GM18951 (cell line): ENCODE results near the gene SESTD1.
"Not testable (repeated sequence)": the region's sequence is repeated elsewhere in the genome, so short reads cannot be mapped to it uniquely, and the experiment has no call there.

Experiments used
- POLR2A ChIP-seq: IDR thresholded peaks from 4 replicates; pipeline ENCODE4 v1.6.1; 2011; ENCODE audit warnings: mild to moderate bottlenecking; ENCODE audit not compliant: insufficient read length, insufficient read depth; ENCODE audit errors: extremely low read depth
- in situ Hi-C: fragments of 300-500 bp; cut with MboI; formaldehyde crosslinking; loops from one replicate; pipeline ENCODE4 v1.12.0; 2022; ENCODE audit warnings: low sequenced_read_pairs, mixed read lengths, inconsistent platforms; ENCODE audit not compliant: unreplicated experiment

Gene SESTD1

DNA sequence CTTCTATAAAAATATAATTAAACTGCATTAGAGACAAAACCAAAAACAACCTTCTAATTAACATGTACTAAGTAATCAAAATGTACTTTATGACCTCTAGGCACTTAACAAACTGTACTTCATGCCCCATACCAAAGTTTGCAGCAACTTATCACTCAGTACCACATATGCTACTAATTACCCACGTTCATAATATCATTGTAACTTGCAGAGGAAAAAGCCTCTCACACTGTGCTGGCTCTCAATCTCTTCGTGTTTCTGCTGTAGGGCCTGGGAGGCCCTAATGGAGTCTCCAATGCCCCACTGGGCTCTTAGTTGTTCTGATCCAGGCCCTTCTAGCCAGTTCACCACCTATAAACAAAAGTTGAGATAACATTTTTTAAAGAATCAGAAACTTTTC lies 132.6 kb downstream of the SESTD1 start:
- in situ Hi-C loops = loop anchor here (10.0 kb wide), 1 partner anchor 247 kb away; no protein-coding TSS in a partner anchor
- TF ChIP-seq POLR2A = no peak

DNA sequence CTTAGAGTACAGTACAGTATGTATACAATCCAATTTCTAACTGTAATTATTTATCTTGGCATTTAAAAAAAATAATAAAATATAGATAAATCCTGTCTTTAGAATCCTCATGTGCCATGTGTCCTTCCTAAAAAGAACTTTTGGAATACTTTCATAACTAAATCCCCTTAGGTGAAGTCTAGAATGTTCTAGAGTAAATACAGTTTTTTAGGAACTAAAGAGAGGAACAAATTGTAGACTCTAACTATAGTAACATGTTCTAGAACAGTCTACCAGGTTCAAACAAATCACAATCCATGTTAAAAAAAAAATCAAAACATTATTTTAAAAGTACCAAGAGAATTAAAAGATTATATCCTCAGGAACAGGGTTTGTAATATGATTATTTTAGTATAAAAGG lies 134.1 kb downstream of the SESTD1 start:
- in situ Hi-C loops = loop anchor here (10.0 kb wide), 1 partner anchor 246 kb away; no protein-coding TSS in a partner anchor
- TF ChIP-seq POLR2A = no peak

DNA sequence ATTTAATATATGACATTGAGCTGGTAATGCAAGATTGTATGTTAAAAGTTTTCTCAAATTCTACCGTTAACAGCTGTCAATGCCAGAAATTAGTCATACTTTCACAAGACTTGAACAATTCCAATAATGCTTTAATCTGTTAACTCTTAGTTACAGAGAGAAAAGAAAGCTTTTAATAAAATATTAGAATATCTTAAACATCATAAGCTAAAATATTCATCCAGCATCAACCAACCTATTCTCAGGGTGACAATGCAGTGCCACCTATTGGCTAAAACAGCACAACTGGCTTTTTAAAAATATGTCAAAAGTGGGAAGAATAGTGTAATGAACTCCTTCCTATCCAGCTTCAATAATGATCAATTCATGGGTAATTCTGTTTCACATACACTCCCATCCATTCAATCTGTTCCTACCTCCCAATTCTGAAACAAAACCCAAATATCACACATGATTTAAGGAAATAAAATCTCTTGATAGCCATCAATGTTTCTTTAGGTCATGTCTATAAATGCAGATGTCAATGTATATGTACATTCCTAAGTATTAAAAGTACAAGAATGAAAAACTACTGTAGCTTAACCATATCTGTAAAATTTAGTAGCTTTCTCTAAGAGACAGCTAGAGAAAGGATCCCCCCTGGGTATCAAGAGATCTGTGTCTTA lies 134.9 kb downstream of the SESTD1 start:
- in situ Hi-C loops = loop anchor here (10.0 kb wide), 1 partner anchor 245 kb away; no protein-coding TSS in a partner anchor
- TF ChIP-seq POLR2A = no peak

DNA sequence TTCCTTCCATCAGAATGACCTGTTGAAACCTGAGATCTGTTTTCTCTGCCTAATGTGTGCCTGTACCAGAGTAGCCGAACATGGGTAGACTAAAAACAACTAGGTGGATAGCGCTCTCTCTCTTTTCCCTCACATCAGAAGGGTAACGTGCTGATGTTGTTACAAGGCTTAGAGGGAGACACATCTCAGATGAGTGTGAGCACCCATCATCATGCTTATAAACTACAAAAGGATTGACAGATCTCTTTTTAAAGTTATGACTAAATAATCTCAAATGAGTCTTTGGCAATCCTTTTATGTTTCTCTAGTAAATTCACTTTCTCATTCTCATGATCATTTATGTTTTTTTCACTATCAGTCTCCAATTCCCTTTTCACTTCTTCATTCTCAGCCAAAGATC lies 139.2 kb downstream of the SESTD1 start:
- TF ChIP-seq POLR2A = no peak
- in situ Hi-C loops = no loop called here

DNA sequence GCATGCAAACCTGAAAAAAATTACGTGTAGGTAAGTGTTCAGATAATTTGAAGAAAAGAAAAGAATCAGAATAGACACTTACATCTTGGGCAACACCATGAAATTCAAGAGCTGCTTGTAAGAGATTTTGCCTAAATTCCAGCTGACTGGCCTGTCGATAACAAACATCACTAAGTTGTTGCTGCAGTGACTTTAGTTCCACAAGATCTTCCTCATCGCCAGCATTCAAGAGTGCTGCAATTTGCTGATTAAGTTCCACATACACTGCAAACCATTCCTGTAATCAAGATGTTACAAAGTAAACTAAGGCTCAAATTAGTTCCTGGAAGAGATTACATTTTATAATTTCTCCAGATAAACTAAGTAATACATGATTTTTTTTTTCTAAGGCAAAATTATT lies 140.3 kb downstream of the SESTD1 start:
- TF ChIP-seq POLR2A = no peak
- in situ Hi-C loops = no loop called here

DNA sequence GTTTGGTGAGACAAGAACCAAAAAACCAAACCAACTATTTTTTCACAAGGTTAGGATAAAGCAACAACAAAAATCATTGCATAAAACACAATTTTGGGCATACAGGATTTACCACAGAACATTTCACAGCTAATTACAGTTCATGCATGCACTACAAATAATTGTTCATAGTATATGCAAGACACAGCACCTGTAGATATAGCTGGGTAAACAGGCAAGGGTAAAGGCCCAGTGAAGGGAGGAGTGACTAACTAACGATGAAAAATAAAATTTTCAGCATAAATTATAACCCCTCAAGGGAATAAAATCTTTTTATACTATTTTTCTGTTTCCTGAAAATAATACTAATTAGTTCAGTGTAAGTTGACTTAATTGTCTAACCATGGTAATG lies 141.4 kb downstream of the SESTD1 start:
- in situ Hi-C loops = no loop called here
- no peak for TF ChIP-seq POLR2A

DNA sequence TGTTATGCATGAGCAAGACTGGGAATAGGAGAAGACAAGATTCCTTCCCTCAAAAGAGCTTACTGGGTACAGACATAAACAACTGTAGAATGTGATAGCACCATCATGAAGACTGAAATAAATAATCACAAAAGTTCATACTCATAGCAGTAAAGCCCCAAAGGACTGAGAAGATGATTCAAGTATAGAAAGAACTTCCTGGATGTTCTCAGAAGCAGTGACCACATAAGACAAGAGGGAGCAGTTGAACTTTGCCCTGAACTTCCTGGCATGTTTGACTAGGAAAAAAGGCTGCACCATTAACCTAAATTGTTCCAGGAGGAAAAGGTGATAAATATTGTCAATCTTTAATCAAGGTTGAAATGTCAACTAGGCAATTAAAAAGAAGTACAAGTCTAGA lies 156.9 kb downstream of the SESTD1 start:
- TF ChIP-seq POLR2A = no peak

DNA sequence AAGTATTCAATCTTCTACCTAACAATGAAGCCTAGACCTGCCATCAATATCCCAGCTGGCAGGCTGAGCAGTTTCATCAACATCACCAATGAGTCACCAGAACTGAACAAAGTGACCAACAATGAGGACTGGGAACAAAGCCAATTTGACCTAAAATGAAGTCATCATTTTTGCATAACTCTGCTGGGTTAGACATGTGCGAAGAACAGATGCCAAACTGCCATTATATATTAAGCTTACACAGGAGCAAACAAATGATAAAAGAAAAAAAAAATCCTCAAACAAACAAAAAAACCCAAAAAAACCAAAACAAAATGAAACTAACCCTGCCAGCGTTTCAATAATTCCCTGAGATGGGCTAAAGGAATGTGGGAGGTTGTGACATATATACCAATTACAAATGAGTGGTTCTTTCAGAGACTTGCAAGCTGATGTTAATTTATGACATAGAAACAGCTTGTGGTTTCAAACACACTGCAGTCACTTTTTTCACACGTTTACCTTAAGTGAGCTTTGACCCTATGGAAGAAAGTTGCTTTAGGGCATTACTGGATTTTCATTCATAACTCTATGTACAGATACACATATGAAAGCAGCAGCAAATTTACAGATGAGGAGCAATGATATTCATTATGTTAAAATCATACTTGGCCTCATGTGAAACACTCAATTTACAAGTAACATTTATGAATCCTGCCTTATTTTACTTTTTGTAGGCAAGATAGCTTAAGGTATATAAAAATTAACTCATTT lies 157.8 kb downstream of the SESTD1 start:
- TF ChIP-seq POLR2A = no peak
- in situ Hi-C loops = no loop called here

More for the DNA sequence above, 156.9 kb downstream of the SESTD1 start:
- in situ Hi-C loops = no loop called here

DNA sequence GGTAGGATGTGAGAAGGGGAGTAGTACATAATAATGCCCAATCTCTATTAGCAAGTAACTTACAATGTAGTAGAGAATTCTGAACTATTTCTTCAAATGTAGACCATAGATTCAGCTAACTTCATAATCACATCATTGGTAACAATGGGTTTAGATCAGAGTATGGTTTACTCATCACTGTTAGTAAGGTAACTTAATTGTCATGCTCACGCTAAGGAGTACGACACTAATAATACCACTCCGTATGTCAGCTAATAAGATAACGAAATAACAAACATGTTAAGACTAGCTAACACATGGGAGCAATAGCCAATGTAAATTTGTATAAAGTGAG lies 158.3 kb downstream of the SESTD1 start:
- TF ChIP-seq POLR2A = no peak
- in situ Hi-C loops = no loop called here

DNA sequence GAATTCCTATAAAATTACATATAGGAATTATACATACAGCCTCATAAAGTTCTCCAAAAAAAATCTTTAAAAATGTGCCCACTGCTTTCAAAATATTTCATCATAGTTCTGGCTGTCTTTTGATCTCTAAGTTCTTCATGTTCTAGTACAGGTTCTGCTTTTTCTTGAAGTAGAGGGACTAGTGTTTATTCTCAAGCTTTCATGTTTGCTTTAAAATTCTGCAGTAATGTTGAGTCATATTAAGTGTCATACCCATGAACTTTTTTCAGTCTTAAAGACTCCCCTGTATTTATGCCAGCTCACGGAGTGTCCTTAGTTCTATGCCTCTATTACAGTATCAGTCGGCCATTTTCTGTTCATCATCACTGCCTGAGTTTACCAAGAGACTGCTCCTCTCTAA lies 159.9 kb downstream of the SESTD1 start:
- in situ Hi-C loops = no loop called here
- no peak for TF ChIP-seq POLR2A

DNA sequence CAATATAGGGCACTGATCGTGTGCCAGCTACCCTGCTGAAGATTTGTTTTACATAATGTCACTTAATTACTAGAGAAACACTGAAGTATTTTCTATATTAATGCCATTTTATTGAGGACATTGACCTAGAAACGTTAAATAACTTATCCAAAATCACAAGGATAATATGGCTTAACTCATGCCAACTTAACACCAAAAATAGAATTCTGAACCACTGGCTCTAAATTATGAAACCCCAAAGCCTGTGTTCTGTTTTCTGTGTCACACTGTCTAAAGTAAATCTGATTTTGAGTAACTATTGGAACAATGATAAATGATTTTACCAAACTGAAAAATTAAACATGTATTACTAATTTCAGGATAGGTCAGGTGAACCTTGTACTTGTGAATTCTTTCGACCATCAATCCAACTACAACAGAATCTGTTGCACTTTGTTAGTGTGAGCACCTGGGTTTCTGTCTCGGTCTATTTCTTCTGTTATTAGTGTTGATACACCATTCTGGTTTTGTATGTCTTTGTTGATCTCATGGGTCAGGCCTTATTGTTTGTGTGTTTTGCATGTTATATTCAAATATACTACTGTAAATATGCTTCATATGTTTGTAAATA lies 166.4 kb downstream of the SESTD1 start:
- in situ Hi-C loops = no loop called here
- TF ChIP-seq POLR2A = no peak

DNA sequence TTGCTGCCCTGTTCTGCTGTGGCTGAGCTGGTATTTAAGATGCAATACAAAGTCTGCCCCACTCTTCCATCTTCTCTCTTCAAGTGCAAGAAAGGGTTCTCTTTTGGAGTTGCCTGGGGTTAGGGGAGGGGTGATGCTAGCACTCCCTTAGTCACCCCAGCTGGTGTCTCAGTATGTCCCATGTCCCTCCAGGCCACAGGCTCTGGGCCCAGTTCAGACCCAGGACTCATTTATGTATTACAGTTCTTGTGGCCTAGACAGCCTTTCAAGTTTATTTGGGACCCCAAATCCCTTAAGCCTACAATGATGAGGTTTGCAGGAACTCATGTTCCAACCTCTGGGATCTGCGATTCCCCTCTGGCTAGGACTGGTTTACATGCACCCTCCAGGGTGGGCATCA lies 167.5 kb downstream of the SESTD1 start:
- no peak for TF ChIP-seq POLR2A
- in situ Hi-C loops = no loop called here

DNA sequence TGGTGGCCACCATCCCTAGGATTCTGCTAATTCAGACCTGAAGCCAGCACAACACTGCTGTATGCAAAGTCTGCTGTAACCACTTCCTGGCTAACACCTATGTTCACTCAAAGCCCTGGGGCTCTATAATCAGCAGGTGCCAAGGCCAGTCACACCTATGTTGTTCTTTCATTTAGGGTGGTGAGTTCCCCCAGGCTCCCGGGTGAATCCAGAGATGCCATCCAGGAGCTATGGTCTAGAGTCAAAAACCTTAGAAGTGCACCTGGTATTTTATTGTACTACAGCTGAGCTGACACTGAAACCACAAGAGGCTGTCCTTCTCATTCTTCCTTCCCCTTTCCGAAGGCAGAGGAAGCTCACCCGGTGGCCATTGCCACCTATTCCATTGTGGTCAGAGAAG lies 168.5 kb downstream of the SESTD1 start:
- in situ Hi-C loops = no loop called here
- TF ChIP-seq POLR2A = no peak

DNA sequence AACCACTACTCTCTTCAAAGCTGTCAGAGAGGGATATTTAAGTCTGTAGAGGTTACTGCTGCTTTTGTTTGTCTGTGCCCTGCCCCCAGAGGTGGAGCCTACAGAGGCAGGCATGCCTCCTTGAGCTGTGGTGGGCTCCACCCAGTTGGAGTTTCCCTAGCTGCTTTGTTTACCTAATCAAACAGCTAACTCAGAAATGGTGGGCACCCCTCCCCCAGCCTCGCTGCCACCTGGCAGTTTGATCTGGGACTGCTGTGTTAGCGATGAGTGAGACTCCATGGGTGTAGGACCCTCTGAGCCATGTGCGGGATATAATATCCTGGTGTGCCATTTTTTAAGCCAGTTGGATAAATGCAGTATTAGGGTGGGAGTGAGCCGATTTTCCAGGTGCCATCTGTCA lies 171.7 kb downstream of the SESTD1 start:
- in situ Hi-C loops = not testable (repeated sequence)
